Stimulated activated CD4-positive, alpha-beta T cell treated with anti-CD3 and anti-CD28 coated beads, Interleukin-1b, Interleukin-23, amount 100 ng/mL, for 1 hour (primary cell): ENCODE measurements around the gene ONECUT3.
"Not testable (repeated sequence)": the region's sequence is repeated elsewhere in the genome, so short reads cannot be mapped to it uniquely, and the experiment has no call there.

Experiments
- DNase-seq, 2 donors: peaks; one replicate each; pipeline ENCODE4 v3.0.0-alpha.2; 2020; ENCODE audit warnings: low read depth in 2 of 2

The ONECUT3 gene

DNA sequence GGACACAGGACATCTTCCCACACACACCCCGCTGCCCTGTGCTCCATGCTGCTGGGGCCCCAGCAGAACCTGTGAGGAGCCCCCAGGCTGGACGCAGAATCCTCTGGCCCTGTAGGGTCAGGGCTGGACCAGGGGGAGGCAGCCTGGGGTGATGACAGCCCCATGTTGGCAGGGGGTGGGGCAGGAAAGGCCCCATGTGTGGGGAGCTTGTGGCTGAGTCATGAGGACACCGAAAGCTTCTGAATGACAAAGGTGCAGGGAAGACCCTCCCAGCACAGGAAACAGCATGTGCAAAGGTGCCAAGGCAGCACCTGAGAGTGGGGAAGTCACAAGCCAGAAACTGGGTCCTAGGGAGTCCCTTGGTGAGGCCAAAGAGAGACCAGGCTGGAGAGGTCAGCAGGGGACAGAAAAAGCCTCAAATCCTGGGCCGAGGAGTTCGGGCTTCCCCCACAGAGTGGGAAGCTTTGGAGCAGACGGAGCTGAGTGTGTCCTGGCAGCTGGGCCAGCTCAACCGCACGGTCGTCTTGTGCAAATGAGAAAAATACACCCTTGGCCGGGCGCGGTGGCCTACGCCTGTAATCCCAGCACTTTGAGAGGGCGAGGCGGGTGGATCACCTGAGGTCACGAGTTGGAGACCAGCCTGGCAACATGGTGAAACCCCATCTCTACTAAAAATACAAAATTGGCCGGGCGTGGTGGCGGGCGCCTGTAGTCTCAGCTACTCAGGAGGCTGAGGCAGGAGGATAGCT, 41.3 kb downstream of the ONECUT3 start:
- DNase-seq, result no peak

DNA sequence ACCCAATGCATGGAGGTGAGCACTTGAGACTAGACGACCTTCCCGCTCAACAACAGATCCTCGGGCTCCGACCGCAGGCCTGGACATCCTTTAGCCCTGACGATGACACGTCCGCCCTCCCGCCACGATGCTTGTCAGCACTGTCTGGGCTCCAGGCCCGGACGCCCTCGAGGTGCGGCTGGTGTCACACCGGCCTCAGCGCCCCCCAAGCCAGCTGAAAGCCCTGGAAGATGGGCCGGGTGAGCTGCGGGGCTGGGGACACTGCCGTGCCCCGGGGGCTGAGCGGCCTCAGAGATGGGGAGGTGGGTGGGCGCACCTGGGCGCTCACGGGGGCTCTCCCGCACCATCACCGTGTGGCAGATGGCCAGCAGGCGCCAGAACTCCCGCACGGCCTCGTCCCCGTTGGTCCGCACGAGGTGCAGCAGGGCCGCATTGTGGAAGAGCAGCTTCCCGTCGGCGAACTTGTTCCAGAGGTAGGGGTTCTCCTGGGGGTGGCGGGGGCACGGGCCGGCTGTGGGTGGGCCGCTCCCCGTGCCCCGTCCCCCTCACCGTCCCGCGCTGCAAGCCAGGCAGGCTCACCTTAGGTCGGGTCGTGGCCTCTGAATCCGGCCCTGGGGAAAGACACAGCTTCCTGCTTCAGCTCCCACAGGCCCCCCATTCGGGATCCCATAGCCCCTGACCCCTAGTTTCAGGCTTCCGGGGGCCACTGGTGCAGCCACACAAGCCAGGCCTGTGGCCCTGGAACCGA, 43.3 kb downstream of the ONECUT3 start:
- DNase-seq, result no peak

DNA sequence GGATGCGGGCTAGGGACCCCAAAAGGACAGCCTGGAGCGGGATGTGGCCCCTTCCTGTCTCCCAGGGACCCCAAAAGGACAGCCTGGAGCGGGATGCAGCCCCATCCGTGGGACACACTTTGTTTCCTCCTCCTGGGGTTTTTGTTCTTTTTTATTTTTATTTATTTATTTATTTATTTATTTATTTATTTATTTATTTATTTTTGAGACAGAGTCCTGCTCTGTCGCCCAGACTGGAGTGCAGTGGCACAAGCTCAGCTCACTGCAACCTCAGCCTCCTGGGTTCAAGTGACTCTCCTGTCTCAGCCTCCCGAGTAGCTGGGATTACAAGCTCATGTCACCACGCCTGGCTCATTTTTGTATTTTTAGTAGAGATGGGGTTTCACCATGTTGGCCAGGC, 44.0 kb downstream of the ONECUT3 start:
- DNase-seq, result not testable (repeated sequence)

DNA sequence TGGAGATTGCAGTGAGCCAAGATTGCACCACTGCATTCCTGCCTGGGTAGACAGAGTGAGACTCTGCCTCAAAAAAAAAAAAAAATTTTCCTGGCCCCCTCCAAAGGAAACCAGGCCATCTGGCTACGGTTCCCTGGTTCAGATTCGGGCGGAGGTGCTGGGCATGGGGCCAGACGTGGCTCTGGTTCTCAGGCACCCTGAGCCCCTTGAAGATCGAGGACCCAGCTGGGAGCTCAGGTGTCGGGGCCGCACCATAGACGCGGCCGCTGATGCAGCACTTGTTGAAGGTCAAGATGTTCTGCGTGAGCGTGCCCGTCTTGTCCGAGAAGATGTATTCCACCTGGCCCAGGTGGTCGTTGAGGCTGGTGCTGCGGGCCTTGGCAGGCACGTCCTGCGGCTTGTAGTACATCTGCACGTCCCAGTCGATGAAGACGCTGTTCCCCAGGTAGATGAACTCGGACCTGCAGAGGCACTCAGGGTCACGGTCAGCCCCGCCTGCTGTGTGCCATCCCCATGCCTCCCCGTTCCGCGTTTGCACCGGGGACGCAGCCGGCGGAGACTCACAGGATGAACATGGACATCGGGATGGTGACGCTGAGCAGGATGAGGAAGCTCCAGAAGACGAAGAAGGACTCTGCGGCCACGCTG, 46.5 kb downstream of the ONECUT3 start:
- DNase-seq, result no peak

DNA sequence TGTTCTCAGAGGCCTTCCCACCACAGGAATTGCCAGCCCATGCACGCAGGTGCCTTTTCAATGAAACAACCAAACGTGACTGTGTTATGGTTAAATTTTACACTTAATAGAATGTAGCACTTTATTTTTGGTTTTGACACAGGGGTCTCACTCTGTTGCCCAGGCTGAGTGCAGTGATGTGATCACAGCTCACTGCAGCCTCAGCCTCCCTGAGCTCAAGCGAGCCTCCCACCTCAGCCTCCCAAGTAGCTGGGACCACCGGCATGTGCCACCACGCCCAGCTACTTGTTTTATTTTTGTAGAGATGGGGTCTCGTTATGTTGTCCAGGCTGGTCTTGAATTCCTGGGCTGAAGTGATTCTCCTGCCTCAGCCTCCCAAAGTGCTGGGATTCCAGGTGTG, 51.6 kb downstream of the ONECUT3 start:
- DNase-seq, result no peak

DNA sequence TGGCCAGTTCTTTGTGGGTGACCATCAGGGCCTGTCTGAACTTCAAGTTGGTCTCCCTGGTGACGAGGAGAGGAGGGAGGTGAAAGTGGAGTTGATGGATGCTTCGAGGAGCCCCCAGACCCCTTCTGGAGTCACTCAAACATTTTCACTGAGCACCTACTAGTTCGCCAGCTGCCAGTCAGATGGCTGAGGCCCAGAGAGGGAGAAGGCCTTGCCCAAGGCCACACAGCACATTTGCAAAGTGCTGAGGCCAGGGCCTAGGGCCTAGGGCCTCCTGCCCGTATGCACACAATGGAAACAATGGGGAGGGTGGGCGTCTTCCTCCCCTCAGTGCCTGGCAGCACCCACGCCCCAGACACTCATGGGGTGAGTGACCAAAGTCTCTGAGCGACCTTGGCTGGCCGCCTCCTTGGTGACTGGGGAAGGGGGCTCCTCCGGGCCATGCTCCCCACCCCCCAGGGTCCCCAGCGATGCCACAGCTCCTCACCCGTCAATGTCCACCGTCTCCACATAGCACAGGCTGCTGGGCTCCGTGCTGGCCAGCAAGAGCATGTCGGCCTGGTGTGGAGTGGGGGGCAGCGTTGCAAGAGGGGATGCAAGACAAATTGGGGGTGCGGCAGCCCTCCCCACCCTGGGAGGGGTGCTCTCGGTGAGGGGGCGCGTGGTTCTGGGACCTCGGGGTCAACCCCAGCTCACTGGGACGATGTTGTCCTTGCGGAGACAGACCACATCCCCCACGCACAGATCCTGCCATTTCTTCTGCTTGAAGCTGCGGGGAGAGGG, 52.3 kb downstream of the ONECUT3 start:
- no peak for DNase-seq

DNA sequence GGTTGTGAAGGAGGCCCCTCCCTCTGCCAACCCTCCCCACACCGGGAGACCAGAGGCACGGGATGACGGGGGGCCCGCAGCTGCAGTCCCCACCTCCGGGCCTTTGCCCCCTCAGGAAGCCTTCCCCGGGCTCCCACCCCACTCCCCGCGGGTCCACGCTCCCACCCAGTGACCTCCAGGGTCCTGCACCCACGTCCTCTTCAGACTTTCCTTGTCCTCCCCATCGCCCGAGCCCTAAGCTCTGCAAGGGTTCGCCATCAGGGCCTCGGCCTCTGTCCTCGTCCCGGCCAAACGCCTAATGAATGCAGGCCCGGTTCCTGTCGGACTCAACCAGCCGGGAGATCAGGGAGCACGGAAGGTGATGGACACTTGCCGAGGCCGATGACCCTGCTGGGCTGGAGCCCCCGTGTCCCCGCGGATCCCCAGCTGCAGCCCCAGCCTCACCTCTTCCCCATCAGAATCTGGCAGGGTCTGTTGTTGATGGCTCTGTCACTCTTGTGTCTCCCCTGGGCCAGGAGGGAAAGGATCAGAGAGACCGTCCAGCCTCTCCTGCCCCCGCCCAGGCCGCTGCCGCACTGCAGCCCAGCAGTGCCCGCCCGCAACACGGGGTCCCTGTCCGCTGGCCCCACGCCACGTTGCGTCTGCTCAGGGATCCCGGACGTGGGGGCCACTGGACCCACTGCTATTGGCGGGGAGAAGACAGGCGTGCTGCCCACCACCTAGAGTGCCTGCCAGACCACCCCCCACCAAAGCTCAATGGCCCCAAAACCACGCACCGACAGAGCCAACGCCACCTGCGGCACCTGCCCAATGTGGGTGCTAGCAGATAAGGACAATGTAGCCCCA, 53.1 kb downstream of the ONECUT3 start:
- DNase-seq, result no peak

DNA sequence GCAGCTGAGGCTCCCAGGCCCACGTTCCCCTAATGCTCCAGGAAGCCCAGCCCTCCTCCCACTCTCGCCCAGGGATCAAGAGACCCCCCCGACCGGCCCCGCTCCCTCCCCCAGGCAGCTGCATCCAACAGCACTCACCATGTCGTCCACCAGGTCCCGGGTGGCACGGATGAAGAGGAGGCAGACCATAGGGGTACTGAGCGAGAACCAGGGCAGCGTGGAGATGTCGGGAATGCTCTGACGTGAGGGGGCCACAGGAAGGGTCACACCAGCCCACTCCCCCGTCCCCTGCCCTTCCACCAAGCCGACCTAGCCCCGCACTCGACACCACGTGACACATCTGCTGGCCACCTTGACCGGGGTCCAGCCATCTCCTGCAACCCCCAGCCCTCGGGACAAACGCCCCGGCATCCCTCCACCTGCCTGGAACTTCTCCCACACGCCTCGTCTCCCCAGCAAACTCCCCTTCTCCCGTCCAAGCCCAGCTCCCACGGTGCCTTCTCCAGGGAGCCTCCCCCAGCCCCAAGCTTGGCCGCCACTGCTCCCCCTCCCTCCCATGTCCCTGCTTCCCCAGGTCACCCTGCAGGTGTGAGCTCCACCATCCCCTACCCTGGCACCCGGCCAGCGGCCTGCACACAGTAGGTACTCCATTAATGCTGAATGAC, 53.9 kb downstream of the ONECUT3 start:
- no peak for DNase-seq

DNA sequence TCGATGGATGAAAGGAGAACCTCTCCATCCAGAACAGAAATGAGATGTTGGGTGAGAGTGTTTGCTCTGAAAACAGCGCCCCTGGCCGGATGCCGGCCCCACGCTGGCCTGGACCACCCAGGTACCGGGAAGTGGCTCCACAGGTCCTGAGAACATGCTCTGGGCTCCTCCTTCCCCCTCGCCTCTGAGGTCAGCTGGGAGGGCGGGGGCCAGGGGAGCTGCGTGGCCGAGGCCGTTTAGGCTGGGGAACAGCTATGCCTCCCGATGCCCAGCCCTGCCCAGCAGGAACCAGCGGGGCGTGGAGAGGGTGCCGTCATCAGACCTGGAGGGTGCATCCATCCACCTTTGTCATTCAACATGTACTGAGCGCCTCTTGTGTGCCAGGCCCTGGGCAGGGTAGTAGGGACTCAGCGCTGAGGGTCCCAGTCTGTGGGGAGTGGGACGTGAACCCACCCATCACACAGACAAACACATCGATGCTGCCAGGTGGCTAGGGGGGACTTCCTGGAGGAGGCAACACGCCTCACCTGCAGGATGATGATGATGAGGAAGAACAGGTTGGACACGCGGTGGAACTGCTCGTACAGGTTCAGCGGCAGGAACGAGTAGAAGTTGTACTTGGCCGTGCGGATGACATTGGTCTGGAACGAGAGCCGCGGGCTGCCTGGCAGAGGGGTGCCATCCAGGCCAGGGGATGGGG, 54.5 kb downstream of the ONECUT3 start:
- DNase-seq, result no peak

DNA sequence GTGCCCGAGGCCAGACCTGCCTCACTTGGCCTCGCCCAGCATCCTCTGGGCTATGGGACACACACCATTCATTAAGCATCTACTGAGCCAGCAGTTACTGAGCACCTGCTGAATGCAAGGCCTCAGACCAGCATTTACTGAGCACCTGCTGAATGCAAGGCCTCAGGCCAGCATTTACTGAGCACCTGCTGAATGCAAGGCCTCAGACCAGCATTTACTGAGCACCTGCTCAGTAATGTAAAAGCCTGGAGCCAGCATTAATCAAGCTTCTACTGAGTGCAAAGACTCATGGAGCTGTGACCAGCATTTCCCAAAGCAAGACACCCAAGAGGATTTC, 55.1 kb downstream of the ONECUT3 start:
- DNase-seq, result no peak

DNA sequence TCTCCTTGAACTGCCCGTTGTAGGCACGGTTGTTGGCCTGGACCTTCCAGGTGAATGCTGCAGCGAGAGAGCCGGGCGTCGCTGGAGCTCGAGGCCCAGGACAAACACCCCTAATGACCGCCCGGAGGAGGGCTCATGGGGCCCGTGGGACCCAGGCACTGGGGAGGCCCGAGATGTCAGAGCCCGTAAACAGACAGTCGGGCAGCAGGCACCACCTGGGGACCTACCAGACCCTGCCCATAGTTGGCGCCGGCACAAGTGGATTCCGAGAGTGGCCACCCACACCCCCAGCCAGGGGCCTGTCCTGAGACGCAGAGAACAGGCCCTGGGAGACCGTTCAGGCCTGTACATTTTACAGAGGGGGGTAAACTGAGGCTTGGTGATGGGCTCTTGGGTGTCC, 56.4 kb downstream of the ONECUT3 start:
- no peak for DNase-seq

DNA sequence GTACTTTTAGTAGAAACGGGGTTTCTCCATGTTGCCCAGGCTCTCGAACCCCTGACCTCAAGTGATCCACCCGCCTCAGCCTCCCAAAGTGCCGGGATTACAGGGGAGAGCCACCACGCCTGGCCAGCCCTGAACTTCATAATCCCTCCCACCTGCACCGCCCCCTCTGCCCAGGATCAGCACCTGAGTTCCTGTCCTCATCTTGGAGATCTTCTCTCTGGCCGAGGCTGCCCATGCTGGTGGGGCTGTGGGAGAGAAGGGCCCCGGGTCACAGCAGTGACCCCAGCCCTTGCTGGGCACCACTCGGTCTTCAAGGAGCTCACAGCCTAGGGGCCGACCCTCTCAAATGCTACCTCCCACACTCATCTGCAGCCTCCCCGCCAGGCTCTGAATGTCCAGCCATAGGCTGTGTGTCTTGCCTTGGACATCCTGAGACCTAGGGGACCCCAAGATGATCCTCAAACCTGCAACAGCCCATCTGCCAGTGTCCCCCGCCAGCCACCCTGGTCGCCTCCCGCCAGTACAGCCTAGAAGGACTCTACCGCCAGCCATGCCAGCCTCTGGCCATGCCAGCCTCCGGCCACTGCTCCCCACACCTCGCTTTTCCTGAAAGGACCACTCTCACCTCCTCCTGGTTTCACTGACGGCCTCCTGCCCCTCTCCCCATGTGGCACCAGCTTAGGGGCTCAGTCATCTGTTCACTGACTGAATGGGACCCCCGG, 57.3 kb downstream of the ONECUT3 start:
- no peak for DNase-seq

DNA sequence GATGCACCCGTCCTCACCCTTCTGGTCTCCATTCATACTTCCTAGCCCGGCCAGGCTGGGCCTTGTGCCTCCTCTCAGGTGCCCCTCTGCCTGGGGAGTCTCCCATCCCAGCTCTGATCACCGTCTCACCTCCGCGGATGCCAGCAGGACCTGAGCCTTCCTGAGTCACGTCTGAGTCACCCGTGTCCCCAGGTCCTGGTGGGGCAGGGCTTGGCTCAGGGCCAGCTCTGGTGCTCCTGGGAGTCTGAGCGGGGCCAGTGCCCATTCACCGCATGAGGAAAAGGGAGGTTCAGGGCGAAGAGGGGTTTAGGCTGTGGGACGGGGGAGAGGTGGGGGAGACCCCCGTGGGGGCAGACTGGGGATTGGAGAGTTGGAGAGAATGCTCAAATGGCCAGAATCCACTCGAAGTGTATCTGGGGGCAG, 58.2 kb downstream of the ONECUT3 start:
- DNase-seq, result peak; percentile 19 to 27

DNA sequence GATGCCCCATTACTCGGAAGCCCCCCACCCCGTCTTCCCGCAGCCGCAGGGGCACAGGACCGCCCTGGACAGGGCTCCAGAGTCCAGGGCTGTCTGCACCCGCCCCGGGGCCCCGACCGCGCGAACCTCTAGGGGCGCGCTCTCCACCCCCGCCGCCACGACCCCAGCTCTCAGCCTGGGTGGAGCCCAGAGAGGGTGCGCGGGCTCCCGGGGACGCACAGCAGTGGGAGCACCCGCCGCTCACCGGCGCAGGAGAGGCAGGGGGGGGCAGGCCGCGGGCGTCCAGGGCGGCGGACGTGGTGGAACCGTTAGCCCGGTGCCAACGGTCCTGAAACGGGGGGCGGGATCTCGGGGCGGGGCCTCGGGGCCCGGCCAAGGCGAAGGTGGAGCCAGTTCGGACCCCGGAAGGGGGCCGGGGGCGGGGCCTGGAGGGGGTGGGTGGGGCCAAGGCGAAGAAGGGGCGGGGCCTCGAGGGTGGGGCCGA, 58.7 kb downstream of the ONECUT3 start, which contains the start of gene ATP8B3:
Gene ATP8B3 (minus strand): TSS at position 335 of the 484 bp plus-strand sequence. CDS start 540 bp downstream, outside the sequence.
- DNase-seq, result peak in 1 of 2 donors; percentile 52

DNA sequence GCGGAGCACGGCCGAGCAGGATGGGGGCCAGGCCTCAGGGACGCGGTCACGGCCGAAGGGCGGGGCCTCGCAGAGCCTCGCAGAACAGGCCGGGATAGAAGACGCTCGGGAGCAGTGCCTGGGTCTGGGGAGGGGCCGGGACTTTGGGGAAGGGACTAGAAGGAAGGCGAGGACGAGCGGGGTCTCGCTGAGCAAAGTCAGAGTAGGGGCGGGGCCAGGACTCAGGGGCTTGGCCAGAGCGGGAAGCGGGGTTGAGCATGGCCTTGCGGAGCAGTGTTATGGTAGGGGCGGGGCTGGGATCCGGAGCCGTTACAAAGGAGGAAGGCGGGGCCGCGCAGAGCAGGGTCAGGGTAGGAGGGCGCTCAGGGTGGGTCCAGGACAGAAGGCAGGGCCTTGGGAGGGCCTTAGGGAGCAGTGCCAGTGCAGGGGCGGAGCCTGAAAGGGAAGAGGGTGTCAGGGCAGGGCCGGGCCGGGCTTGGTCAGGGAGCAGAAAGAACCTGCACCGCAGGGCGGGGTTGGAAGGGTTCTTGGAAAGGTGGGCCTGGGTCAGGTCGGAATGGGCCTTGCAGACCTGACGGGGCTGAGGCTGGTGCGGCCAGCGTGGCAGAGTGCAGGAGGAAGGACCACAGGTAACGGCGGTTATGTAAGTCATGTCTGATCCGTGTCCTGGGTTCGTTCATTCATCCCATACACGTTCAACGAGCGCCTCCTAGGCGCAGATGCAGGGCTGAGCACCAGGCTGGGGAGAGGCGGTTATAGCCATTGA, 59.3 kb downstream of the ONECUT3 start:
- peak; percentile 50 to 55 for DNase-seq

DNA sequence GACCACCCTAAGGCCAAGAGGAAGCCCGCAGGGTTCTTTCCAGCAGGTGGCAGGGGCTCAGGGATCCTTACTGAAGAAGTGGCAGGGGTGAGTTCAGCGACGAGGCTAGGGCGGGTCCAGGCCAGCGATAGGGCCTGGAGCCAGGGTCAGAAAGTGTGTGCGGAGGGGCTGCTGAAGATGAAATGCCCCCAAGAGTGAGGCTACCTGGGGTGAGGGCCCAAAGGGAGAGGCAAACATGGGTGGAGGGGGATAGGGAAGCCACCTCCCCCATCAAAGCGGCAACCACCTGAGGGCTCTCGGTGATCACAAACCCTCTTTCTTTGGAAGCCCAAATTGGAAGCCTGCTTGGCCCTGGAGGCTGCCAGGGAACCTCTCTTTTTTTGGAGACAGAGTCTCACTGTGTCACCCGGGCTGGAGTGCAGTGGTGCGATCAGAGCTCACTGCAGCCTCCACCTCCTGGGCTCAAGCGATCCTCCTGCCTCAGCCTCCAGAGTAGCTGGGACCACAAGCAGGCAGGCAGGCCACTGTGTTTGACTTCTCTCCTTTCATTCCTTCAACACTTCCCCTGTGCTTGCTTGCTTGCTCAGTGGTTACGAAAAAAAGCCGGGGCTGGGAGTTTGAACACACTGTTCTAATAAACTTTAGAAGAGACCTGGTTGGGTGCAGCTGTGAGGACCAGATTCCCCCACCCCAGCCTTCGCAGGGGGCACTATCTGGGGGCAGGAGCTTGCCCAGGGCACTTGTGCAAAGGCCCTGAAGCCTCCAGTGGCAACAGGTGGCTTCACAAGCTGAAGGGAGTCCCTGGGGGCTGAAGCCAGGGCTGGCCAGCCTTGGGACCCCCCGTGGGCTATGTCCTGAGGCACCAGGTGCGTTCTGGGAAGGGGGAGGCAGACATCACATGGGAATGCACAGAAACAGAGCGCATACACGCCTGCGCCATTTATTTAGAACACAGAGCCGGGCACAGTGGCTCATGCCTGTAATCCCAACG, 60.2 kb downstream of the ONECUT3 start:
- DNase-seq, result no peak

DNA sequence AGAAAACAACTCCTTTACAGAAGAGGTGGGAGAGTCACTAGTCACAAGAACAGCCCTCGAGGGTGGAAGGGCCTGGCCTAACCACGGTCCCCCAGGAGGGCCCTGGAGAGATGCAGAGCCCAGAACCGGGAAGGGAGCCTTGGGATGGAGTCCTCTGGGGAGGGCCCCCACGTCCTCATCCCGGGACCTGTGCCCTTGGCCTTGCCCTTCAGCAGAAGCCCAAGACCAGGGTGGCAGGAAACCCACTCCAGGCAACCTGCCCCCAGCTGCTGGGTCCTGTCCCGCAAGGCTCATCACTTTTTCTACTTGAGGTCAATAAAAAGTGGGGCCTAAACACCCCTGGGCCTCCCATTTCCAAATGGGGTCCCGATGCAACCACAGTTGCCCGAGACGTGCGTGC, 61.1 kb downstream of the ONECUT3 start:
- DNase-seq, result no peak
